ENCODE data around the gene RANBP3L. TPM values are rescaled to one million over a fixed set of nuclear protein-coding genes. Genes with fewer than 3 reads are reported as not detected.

RANBP3L gene
- total RNA-seq, 1 donor from 2014 or later = 4.3 TPM

- no peak for DNase-seq (ENCODE audit: extremely low spot score, unreplicated experiment)
- Mint-ChIP-seq H3K36me3 (ENCODE audit: unreplicated experiment) (no peaks in the 10 kb centered on the region), H3K9me3 (ENCODE audit: unreplicated experiment) (no peaks in the 10 kb centered on the region), H3K4me1 (ENCODE audit: unreplicated experiment) (peaks cover 40% of the 10 kb centered on the region), H3K27me3 (ENCODE audit: unreplicated experiment) (peaks cover 18% of the 10 kb centered on the region), H3K4me3 (ENCODE audit: unreplicated experiment) (no peak overlapping the region), H3K27ac (ENCODE audit: unreplicated experiment) (no peak overlapping the region)
- TF ChIP-seq CTCF (IDR thresholded peaks at IDR 0.05) = no peak
These were observed 20.1 kb downstream of the RANBP3L start for GRCh38 chr5:36281626-36282025.

- Mint-ChIP-seq H3K9me3 (ENCODE audit: unreplicated experiment) (no peaks in the 10 kb centered on the region), H3K4me1 (ENCODE audit: unreplicated experiment) (peaks cover 44% of the 10 kb centered on the region), H3K4me3 (ENCODE audit: unreplicated experiment) (peak overlapping the region; percentile 3), H3K27ac (ENCODE audit: unreplicated experiment) (peak overlapping the region; percentile 27), H3K27me3 (ENCODE audit: unreplicated experiment) (peaks cover 12% of the 10 kb centered on the region), H3K36me3 (ENCODE audit: unreplicated experiment) (no peaks in the 10 kb centered on the region)
- TF ChIP-seq CTCF (IDR thresholded peaks at IDR 0.05) = no peak
- DNase-seq (ENCODE audit: extremely low spot score, unreplicated experiment) = no peak
These were observed 22.5 kb downstream of the RANBP3L start for GRCh38 chr5:36279054-36279698.

DNA sequence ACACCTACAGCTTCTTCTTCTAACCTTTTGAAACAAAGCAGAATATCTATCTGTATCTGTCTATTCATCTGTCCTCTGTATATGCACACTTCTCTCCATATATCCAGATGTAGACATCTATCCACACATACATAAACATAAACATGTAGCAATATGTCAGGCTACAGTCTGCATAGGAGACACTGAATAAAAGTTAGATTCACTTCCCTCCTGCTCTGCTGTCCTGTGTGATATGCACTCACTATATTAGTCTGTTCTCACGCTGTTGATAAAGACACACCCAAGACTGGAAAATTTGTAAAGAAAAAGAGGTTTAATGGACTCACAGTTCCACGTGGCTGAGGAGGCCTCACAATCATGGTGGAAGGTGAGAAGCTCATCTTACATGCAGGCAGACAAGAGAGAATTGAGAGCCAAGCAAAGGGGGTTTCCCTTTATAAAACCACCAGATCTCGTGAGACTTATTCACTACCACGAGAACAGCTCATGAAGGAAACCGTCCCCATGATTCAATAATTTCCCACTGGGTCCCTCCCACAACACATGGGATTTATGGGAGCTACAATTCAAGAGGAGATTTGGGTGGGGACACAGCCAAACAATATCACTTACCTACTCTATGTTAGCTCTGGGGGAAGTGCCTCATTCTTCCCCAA, 24.1 kb downstream of the RANBP3L start:
- Mint-ChIP-seq H3K36me3 (ENCODE audit: unreplicated experiment) (no peaks in the 10 kb centered on the region), H3K4me3 (ENCODE audit: unreplicated experiment) (no peak overlapping the region), H3K9me3 (ENCODE audit: unreplicated experiment) (no peaks in the 10 kb centered on the region), H3K27me3 (ENCODE audit: unreplicated experiment) (peaks cover 16% of the 10 kb centered on the region), H3K27ac (ENCODE audit: unreplicated experiment) (no peak overlapping the region), H3K4me1 (ENCODE audit: unreplicated experiment) (peaks cover 44% of the 10 kb centered on the region)
- DNase-seq (ENCODE audit: extremely low spot score, unreplicated experiment) = no peak
- TF ChIP-seq CTCF (IDR thresholded peaks at IDR 0.05) = no peak

DNA sequence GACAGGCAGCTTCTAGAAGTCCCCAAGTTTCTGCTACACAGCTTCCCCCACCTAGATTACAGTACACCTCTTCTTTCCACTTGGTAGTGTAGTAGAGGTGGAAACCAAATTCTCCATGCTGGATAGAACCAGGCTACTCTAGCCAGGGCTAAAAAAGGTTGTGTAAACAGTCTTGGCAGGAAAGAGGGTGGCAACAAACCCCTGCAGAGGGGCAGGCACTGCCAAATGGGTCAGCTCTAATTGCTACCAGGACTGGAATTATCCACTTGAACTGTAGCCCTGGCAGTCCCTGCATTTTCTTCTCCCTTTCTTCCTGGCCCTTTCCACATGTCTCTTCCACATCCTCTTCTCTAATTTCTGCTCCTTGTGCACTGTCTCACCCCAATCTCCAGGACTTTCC, 24.8 kb downstream of the RANBP3L start:
- no peaks in the 10 kb centered on the region for H3K9me3 Mint-ChIP-seq (ENCODE audit: unreplicated experiment)
- H3K4me3 Mint-ChIP-seq (ENCODE audit: unreplicated experiment) = no peak overlapping the region
- H3K27me3 Mint-ChIP-seq (ENCODE audit: unreplicated experiment) = peaks cover 17% of the 10 kb centered on the region
- no peak for DNase-seq (ENCODE audit: extremely low spot score, unreplicated experiment)
- H3K27ac Mint-ChIP-seq (ENCODE audit: unreplicated experiment) = no peak overlapping the region
- no peak for TF ChIP-seq CTCF (IDR thresholded peaks at IDR 0.05)
- peaks cover 44% of the 10 kb centered on the region for H3K4me1 Mint-ChIP-seq (ENCODE audit: unreplicated experiment)
- H3K36me3 Mint-ChIP-seq (ENCODE audit: unreplicated experiment) = no peaks in the 10 kb centered on the region

DNA sequence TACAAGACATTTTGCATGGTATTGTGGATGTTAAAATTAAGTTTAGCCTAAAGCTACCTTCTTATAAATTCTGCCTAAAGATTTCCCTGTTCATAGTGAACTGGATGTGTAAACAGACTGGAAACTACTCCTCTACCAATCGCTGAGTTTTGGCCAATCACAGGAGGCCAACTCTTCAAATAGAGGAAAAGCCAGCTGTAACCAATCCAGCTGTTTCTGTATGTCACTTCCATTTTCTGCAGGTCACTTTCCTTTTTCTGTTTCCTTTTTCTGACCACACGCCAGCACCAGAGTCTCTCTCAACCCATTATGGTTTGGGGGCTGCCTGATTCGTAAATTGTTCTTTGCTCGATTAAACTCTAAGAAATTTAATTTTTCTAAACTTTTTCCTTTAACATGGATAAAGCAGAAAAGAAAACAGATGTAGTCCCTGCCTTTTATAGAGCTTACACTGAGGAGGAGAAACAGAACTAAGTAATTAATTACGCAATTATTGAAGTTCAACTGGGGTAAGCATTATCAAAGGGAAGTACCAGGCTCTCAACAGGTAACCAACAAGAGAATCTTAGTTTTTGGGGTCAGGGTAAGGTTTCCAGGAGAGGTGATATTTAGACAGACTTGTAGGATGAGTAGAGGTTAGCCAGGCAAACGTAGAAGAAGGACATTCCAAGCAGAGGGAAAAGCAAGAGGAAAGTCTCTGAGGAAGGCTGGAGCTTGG, 27.7 kb downstream of the RANBP3L start:
- H3K36me3 Mint-ChIP-seq (ENCODE audit: unreplicated experiment) = peaks cover 2% of the 10 kb centered on the region
- no peaks in the 10 kb centered on the region for H3K9me3 Mint-ChIP-seq (ENCODE audit: unreplicated experiment)
- no peak overlapping the region for H3K4me3 Mint-ChIP-seq (ENCODE audit: unreplicated experiment)
- TF ChIP-seq CTCF (IDR thresholded peaks at IDR 0.05) = no peak
- H3K27ac Mint-ChIP-seq (ENCODE audit: unreplicated experiment) = no peak overlapping the region
- peaks cover 24% of the 10 kb centered on the region for H3K4me1 Mint-ChIP-seq (ENCODE audit: unreplicated experiment)
- DNase-seq (ENCODE audit: extremely low spot score, unreplicated experiment) = no peak
- H3K27me3 Mint-ChIP-seq (ENCODE audit: unreplicated experiment) = peaks cover 33% of the 10 kb centered on the region
